Tibial artery (tissue), 4 donors: Measurements from ENCODE around the gene DLGAP1.

Source experiments
- DNase-seq, 2 donors: peaks; one replicate each; pipeline ENCODE4 v3.0.0-alpha.2; 2019
- H3K27ac ChIP-seq, 2 donors: fragments of 200-600 bp; sonication (generic) in 1 of 2; 1 replicate in 1 of 2; 2 replicates in 1 of 2; pipeline ENCODE4 v1.5.1; 2018 to 2019; ENCODE audit warnings: mild to moderate bottlenecking in 1 of 2
- H3K27me3 ChIP-seq, 2 donors: fragments of 200-600 bp; sonication (generic) in 1 of 2; one replicate each; pipeline versions ENCODE4 v1.5.1 to v1.6.0; 2016 to 2019
- H3K36me3 ChIP-seq, 3 donors: fragments of 200-600 bp; sonication (generic) in 2 of 3; one replicate each; pipeline ENCODE4 v1.5.1; 2016 to 2019; ENCODE audit warnings: mild to moderate bottlenecking in 2 of 3
- H3K4me1 ChIP-seq, 4 donors: fragments of 200-600 bp; sonication (generic) in 2 of 4; 1 replicate in 3 of 4; 2 replicates in 1 of 4; pipeline ENCODE4 v1.5.1; 2016 to 2019
- H3K4me3 ChIP-seq, 2 donors: fragments of 200-600 bp; sonication (generic) in 1 of 2; 1 replicate in 1 of 2; 2 replicates in 1 of 2; pipeline ENCODE4 v1.5.1; 2018 to 2019; ENCODE audit warnings: mild to moderate bottlenecking in 2 of 2
- H3K9me3 ChIP-seq, 3 donors: fragments of 200-600 bp; sonication (generic) in 1 of 3; one replicate each; pipeline ENCODE4 v1.5.1; 2016 to 2019
- intact Hi-C: fragments of 100-400 bp; cut with DNase I; formaldehyde crosslinking; loops from one replicate; pipeline ENCODE4 v1.15.0; 2023; ENCODE audit warnings: low total_unique reads
- TF ChIP-seq, protein P1 (sequence below), 2 experiments: fragments of 200-600 bp in 1 of 2; fragments of 450-650 bp in 1 of 2; IDR thresholded peaks; one replicate each; pipeline ENCODE4 v1.5.1; 2017 to 2019; ENCODE audit warnings: antibody characterized with exemption in 2 of 2, mild to moderate bottlenecking in 1 of 2, moderate library complexity in 1 of 2

DLGAP1 gene

DNA sequence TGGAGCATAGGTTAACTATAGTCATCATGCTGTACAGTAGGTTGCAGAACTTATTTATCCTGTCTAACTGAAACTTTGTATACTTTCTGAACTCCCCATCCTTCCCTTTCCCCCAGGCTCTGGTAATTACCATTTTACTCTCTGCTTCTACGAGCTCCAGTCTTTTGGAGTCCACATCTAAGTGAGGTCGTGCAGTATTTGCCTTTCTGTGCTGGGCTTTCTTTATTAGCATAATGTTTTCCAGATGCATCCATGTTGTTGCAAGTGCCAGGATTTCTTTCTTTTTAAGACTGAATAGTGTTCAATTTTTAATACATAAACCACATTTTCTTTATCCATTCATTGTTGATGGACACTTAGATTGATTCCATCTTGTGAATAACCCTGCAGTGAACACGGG lies 541.0 kb downstream of the DLGAP1 start:
- no peaks in the 10 kb centered on the region for H3K36me3 ChIP-seq
- DNase-seq: no peak
- H3K9me3 ChIP-seq: no peaks in the 10 kb centered on the region
- TF ChIP-seq, protein P1, sequence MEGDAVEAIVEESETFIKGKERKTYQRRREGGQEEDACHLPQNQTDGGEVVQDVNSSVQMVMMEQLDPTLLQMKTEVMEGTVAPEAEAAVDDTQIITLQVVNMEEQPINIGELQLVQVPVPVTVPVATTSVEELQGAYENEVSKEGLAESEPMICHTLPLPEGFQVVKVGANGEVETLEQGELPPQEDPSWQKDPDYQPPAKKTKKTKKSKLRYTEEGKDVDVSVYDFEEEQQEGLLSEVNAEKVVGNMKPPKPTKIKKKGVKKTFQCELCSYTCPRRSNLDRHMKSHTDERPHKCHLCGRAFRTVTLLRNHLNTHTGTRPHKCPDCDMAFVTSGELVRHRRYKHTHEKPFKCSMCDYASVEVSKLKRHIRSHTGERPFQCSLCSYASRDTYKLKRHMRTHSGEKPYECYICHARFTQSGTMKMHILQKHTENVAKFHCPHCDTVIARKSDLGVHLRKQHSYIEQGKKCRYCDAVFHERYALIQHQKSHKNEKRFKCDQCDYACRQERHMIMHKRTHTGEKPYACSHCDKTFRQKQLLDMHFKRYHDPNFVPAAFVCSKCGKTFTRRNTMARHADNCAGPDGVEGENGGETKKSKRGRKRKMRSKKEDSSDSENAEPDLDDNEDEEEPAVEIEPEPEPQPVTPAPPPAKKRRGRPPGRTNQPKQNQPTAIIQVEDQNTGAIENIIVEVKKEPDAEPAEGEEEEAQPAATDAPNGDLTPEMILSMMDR (IDR thresholded peaks at IDR 0.05): no peak
- H3K4me3 ChIP-seq: no peak overlapping the region
- no peak overlapping the region for H3K27ac ChIP-seq
- no peaks in the 10 kb centered on the region for H3K27me3 ChIP-seq
- peaks cover 0 to 21% (median 2%) of the 10 kb centered on the region in 4 donors for H3K4me1 ChIP-seq
- intact Hi-C loops: no loop called here

DNA sequence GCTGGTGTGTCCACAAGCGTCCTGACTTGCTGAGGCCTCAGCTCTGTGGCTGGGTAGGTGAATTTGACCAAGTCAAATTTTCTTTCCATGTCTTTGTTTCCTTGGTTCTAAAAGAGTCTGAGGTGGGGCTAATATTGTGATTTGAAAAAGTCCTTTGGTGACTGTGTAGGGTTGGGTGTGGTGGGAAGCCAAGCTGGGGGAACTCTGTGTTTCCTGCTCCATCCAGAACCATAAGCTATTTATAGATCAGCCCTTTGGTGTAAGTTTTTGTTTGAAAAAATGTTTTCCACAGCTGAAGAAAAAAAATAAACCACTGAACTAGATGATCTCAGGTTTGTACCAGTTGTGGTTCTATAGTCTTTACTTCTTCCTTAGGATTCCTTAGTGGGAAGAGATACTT lies 542.4 kb downstream of the DLGAP1 start:
- no peak for DNase-seq
- Histone ChIP-seq H3K27ac (no peak overlapping the region), H3K4me3 (no peak overlapping the region), H3K9me3 (no peaks in the 10 kb centered on the region), H3K27me3 (no peaks in the 10 kb centered on the region), H3K4me1 (peaks cover 0 to 21% (median 2%) of the 10 kb centered on the region in 4 donors), H3K36me3 (no peaks in the 10 kb centered on the region)
- TF ChIP-seq, protein P1 (IDR thresholded peaks at IDR 0.05): no peak
- intact Hi-C loops: no loop called here

DNA sequence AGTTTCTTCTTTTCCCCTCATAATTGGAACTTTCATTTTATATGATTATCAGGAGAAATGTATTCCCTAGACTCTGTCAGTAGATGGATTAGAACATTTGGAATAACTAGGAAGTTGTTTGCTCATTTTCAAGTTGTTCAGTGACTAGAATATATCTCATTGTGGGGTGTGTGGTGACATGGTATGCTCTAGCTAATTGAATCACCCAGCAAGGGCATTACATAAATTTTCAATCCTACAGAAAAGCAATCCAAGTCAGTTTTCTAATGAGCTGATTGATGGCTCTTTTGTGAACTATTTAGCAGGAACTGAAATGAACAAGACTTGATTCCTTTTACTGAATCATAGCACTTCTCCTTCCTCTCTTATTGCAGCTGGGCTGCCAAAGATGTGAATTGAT lies 543.7 kb downstream of the DLGAP1 start:
- Histone ChIP-seq H3K36me3 (no peaks in the 10 kb centered on the region), H3K27me3 (no peaks in the 10 kb centered on the region), H3K4me3 (no peak overlapping the region), H3K27ac (no peak overlapping the region), H3K9me3 (no peaks in the 10 kb centered on the region), H3K4me1 (peaks cover 0 to 32% (median 2%) of the 10 kb centered on the region in 4 donors)
- intact Hi-C loops: no loop called here
- TF ChIP-seq, protein P1 (IDR thresholded peaks at IDR 0.05): no peak
- DNase-seq: no peak

DNA sequence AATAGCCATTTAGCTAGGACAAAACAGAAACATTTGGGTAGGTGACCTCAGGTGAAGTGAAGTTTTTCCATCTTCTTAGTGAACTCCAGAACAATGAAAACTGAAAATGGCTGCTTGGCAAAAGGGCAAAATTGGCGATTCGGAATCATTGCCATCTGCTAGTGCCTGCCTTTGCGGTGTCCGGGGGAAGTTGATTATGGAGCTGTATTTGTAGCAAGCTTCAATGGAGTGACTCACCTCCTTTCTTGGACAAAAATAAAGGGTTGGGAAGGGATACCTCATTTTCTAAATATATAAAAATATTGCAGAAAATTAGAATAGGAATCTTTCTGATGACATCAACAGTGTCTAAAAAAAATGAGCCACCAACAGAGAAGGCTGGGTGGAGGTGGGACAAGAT lies 544.6 kb downstream of the DLGAP1 start:
- intact Hi-C loops: no loop called here
- no peak for DNase-seq
- Histone ChIP-seq H3K4me1 (peaks cover 0 to 37% (median 2%) of the 10 kb centered on the region in 4 donors), H3K27me3 (no peaks in the 10 kb centered on the region), H3K36me3 (no peaks in the 10 kb centered on the region), H3K9me3 (no peaks in the 10 kb centered on the region), H3K4me3 (no peak overlapping the region), H3K27ac (no peak overlapping the region)
- TF ChIP-seq, protein P1 (IDR thresholded peaks at IDR 0.05): no peak

DNA sequence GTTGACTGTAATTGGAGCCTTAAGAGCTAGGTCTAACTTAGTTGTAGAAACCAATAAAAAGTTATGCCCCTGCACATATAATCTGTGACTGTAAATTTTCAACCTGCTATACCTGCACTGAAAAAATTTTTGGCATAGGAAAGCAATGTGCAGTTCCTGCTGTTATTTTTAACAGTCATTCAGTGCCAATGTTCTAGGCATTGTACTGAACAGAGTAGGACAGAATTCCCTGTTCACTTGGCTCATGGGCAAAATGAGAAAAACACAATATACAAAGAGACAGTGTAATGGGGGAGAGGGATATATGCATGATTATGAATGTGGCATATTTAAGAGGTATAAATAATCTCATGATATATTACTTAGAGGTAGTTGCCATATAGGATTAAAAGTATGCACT lies 547.2 kb downstream of the DLGAP1 start:
- TF ChIP-seq, protein P1 (IDR thresholded peaks at IDR 0.05): no peak
- no peaks in the 10 kb centered on the region for H3K9me3 ChIP-seq
- H3K36me3 ChIP-seq: no peaks in the 10 kb centered on the region
- no peak overlapping the region for H3K4me3 ChIP-seq
- DNase-seq: no peak
- intact Hi-C loops: no loop called here
- no peak overlapping the region for H3K27ac ChIP-seq
- no peaks in the 10 kb centered on the region for H3K27me3 ChIP-seq
- peaks cover 0 to 33% (median under 1%) of the 10 kb centered on the region in 4 donors for H3K4me1 ChIP-seq
